GM12892 (cell line): ENCODE results near the gene NOP10.
"Not testable (repeated sequence)": the region's sequence is repeated elsewhere in the genome, so short reads cannot be mapped to it uniquely, and the experiment has no call there.

Source experiments
- POLR2A ChIP-seq: IDR thresholded peaks from 2 replicates; pipeline ENCODE4 v1.6.1; 2011; ENCODE audit warnings: low read depth, low read length, control low read depth
- POLR2AphosphoS5 ChIP-seq: IDR thresholded peaks from 2 replicates; pipeline ENCODE4 v1.6.1; 2011; ENCODE audit warnings: low read depth, low read length, control low read depth
- TAF1 ChIP-seq: IDR thresholded peaks from 2 replicates; pipeline ENCODE4 v1.6.1; 2011; ENCODE audit warnings: low read depth, mild to moderate bottlenecking, control low read depth, low read length, borderline replicate concordance

- TF ChIP-seq POLR2A, POLR2AphosphoS5, TAF1: not testable (repeated sequence)
Measured at GRCh38 chr15:34352996-34353395, 10.1 kb upstream of the NOP10 start.
